Mesendoderm (in vitro differentiated cells): ENCODE data around the gene PPT2.
"Not testable (repeated sequence)": the region's sequence is repeated elsewhere in the genome, so short reads cannot be mapped to it uniquely, and the experiment has no call there.

Source experiments
- DNase-seq: peaks from one replicate; pipeline ENCODE4 v3.0.0; 2013
- H2AK5ac ChIP-seq: 2 replicates; pipeline ENCODE4 v1.6.1; 2013; ENCODE audit warnings: low read length, inconsistent platforms
- H2BK120ac ChIP-seq: 2 replicates; pipeline ENCODE4 v1.6.1; 2013; ENCODE audit warnings: low read depth, mild to moderate bottlenecking, low read length, moderate library complexity, mixed read lengths
- H2BK15ac ChIP-seq: replicated peaks from 2 replicates; pipeline ENCODE4 v1.6.1; 2013; ENCODE audit warnings: low read depth, mild to moderate bottlenecking, moderate library complexity
- H2BK5ac ChIP-seq: 2 replicates; pipeline ENCODE4 v1.6.1; 2013; ENCODE audit warnings: low read length, inconsistent platforms
- H3K18ac ChIP-seq: 2 replicates; pipeline ENCODE4 v1.6.1; 2013; ENCODE audit warnings: mild to moderate bottlenecking, low read length, mixed read lengths
- H3K23ac ChIP-seq: one replicate; pipeline ENCODE4 v1.6.1; 2013; ENCODE audit warnings: low read length
- H3K27ac ChIP-seq: 2 replicates; pipeline ENCODE4 v1.5.1; 2013; ENCODE audit warnings: low read depth, mild to moderate bottlenecking, inconsistent platforms, low read length, moderate library complexity
- H3K27me3 ChIP-seq: 2 replicates; pipeline ENCODE4 v1.6.1; 2013; ENCODE audit warnings: low read length, control low read depth, mild to moderate bottlenecking, inconsistent platforms; ENCODE audit not compliant: insufficient read depth, poor library complexity
- H3K36me3 ChIP-seq: 2 replicates; pipeline ENCODE4 v1.6.1; 2013; ENCODE audit warnings: low read length, inconsistent platforms; ENCODE audit not compliant: control insufficient read depth, insufficient read depth
- H3K4ac ChIP-seq: one replicate; pipeline ENCODE4 v1.6.1; 2013; ENCODE audit warnings: low read depth, mild to moderate bottlenecking, low read length, moderate library complexity
- H3K4me1 ChIP-seq: 2 replicates; pipeline ENCODE4 v1.6.1; 2013; ENCODE audit warnings: low read depth, low read length, inconsistent platforms; ENCODE audit not compliant: control insufficient read depth
- H3K4me2 ChIP-seq: 2 replicates; pipeline ENCODE4 v1.6.1; 2013; ENCODE audit warnings: low read length
- H3K4me3 ChIP-seq: 2 replicates; pipeline ENCODE4 v1.5.1; 2013; ENCODE audit warnings: mild to moderate bottlenecking, low read length
- H3K56ac ChIP-seq: one replicate; pipeline ENCODE4 v1.6.1; 2013; ENCODE audit warnings: low read length
- H3K79me1 ChIP-seq: 2 replicates; pipeline ENCODE4 v1.6.1; 2013; ENCODE audit warnings: low read length, inconsistent platforms
- H3K79me2 ChIP-seq: 2 replicates; pipeline ENCODE4 v1.6.1; 2013; ENCODE audit warnings: mild to moderate bottlenecking, low read length; ENCODE audit not compliant: control insufficient read depth, insufficient read depth
- H3K9ac ChIP-seq: 2 replicates; pipeline ENCODE4 v1.6.1; 2013; ENCODE audit warnings: low read length, inconsistent platforms
- H4K5ac ChIP-seq: one replicate; pipeline ENCODE4 v1.6.1; 2013; ENCODE audit warnings: low read length
- H4K8ac ChIP-seq: one replicate; pipeline ENCODE4 v1.6.1; 2013; ENCODE audit warnings: low read depth, mild to moderate bottlenecking, control low read depth, low read length, moderate library complexity
- WGBS: extraction: QIAGEN DNeasy Blood & Tissue Kit; methylation state at CpG from one replicate; pipeline ENCODE4 v1.1.7; 2013; ENCODE audit warnings: low lambda C conversion rate, missing lambda C conversion rate; ENCODE audit not compliant: insufficient coverage; ENCODE audit errors: extremely low coverage; 5-methylcytosine and 5-hydroxymethylcytosine counted together

PPT2 gene

GRCh38 chr6:32185681-32186131, 31.8 kb downstream of the PPT2 start:
- H3K4me1 ChIP-seq, H3K18ac ChIP-seq, H3K4me2 ChIP-seq, H2BK5ac ChIP-seq, H3K79me1 ChIP-seq, H3K27me3 ChIP-seq, H3K36me3 ChIP-seq, H2BK15ac ChIP-seq, H3K9ac ChIP-seq, H3K56ac ChIP-seq, H3K4me3 ChIP-seq, H4K5ac ChIP-seq, H3K27ac ChIP-seq, H3K23ac ChIP-seq, H2BK120ac ChIP-seq, H4K8ac ChIP-seq, H2AK5ac ChIP-seq, H3K4ac ChIP-seq: not testable (repeated sequence)
- peak; percentile 86 for DNase-seq
- H3K79me2 ChIP-seq, result peaks cover 13% of the 10 kb centered on the region
- no CpG with 5 or more reads among the region's 11 CpGs for WGBS

- not testable (repeated sequence) for H3K56ac ChIP-seq, H3K4me1 ChIP-seq, H3K4me2 ChIP-seq, DNase-seq, H2BK15ac ChIP-seq, H4K8ac ChIP-seq, H3K4me3 ChIP-seq, H3K4ac ChIP-seq, H3K23ac ChIP-seq, H2BK5ac ChIP-seq, H2BK120ac ChIP-seq, H3K79me1 ChIP-seq, H4K5ac ChIP-seq, H3K27ac ChIP-seq, H3K27me3 ChIP-seq, H2AK5ac ChIP-seq, H3K36me3 ChIP-seq, H3K9ac ChIP-seq, H3K18ac ChIP-seq
- H3K79me2 ChIP-seq, result peaks cover 13% of the 10 kb centered on the region
- WGBS, result no CpG with 5 or more reads among the region's 10 CpGs
Observed at GRCh38 chr6:32186151-32186840, 32.4 kb downstream of the PPT2 start.

GRCh38 chr6:32187009-32187709, 33.2 kb downstream of the PPT2 start:
- no peak overlapping the region for H3K23ac ChIP-seq
- H4K5ac ChIP-seq, result no peak overlapping the region
- no peak overlapping the region for H3K4me2 ChIP-seq
- no peak overlapping the region for H3K18ac ChIP-seq
- H3K9ac ChIP-seq, result no peak overlapping the region
- H3K36me3 ChIP-seq, result peaks cover 7% of the 10 kb centered on the region
- H2BK5ac ChIP-seq, result no peak overlapping the region
- peaks cover 9% of the 10 kb centered on the region for H3K4me1 ChIP-seq
- H2BK15ac ChIP-seq, result no peak overlapping the region
- H4K8ac ChIP-seq, result no peak overlapping the region
- H3K4me3 ChIP-seq, result no peak overlapping the region
- no CpG with 5 or more reads among the region's 12 CpGs for WGBS
- H3K56ac ChIP-seq, result no peak overlapping the region
- no peaks in the 10 kb centered on the region for H3K27me3 ChIP-seq
- peaks cover 11% of the 10 kb centered on the region for H3K79me1 ChIP-seq
- no peak overlapping the region for H2AK5ac ChIP-seq
- H3K4ac ChIP-seq, result no peak overlapping the region
- no peak for DNase-seq
- no peak overlapping the region for H3K27ac ChIP-seq
- peaks cover 13% of the 10 kb centered on the region for H3K79me2 ChIP-seq
- H2BK120ac ChIP-seq, result no peak overlapping the region

DNA sequence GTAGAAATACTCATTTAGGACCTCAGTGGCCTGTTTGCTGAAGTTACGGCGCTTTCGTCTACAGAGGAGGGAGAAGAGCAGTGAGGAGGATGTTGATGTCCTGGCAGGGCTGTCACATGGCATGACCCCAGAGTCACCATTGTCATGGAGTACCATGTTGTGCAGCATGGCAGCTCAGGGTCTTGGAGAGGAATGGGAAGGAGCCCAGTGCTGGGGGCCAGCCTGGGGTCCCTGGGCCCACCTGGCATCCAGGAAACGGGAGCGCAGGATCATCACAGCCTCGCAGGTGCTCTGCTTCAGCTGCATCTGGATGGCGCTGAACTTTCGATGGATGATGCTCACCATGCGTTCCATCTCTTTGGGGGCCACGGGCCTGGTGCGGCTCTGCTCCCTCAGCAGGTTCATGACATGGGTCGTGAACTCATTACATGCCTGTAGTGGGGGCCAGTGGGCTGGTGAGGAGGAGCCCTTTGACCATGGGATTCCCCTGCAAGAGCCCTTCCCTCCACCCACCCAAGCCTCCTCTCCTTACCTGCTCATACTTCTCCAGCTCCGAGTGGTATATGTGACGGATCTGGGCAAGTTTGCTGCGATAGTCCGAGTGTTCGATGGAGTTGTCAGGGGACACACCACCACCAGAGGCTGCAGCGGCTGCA, 33.9 kb downstream of the PPT2 start:
- H3K4me1 ChIP-seq, result peaks cover 12% of the 10 kb centered on the region
- H2AK5ac ChIP-seq, H3K4ac ChIP-seq, H3K27me3 ChIP-seq, H3K4me3 ChIP-seq, DNase-seq, H3K27ac ChIP-seq, H4K8ac ChIP-seq, H3K56ac ChIP-seq, H2BK120ac ChIP-seq, H3K23ac ChIP-seq, H3K9ac ChIP-seq, H2BK15ac ChIP-seq, H2BK5ac ChIP-seq, H3K4me2 ChIP-seq, H3K18ac ChIP-seq, H4K5ac ChIP-seq, H3K36me3 ChIP-seq: not testable (repeated sequence)
- WGBS, result no CpG with 5 or more reads among the region's 18 CpGs
- peaks cover 13% of the 10 kb centered on the region for H3K79me2 ChIP-seq
- peaks cover 12% of the 10 kb centered on the region for H3K79me1 ChIP-seq

GRCh38 chr6:32188381-32189068, 34.6 kb downstream of the PPT2 start:
- peaks cover 12% of the 10 kb centered on the region for H3K79me1 ChIP-seq
- H2BK120ac ChIP-seq, result no peak overlapping the region
- peak overlapping the region; percentile 19 for H2BK5ac ChIP-seq
- no peak overlapping the region for H3K18ac ChIP-seq
- peak overlapping the region; percentile 93 for H3K56ac ChIP-seq
- H3K4me3 ChIP-seq, result peak overlapping the region; percentile 69
- H3K27me3 ChIP-seq, result no peaks in the 10 kb centered on the region
- peaks cover 12% of the 10 kb centered on the region for H3K4me1 ChIP-seq
- H3K79me2 ChIP-seq, result peaks cover 13% of the 10 kb centered on the region
- no peak overlapping the region for H2BK15ac ChIP-seq
- no peak for DNase-seq
- peak overlapping the region; percentile 94 for H3K9ac ChIP-seq
- WGBS, result no CpG with 5 or more reads among the region's 13 CpGs
- peak overlapping the region; percentile 35 for H3K23ac ChIP-seq
- peak overlapping the region; percentile 37 for H2AK5ac ChIP-seq
- no peak overlapping the region for H4K5ac ChIP-seq
- no peak overlapping the region for H3K4ac ChIP-seq
- H3K27ac ChIP-seq, result peak overlapping the region; percentile 42
- H3K4me2 ChIP-seq, result peak overlapping the region; percentile 67
- H3K36me3 ChIP-seq, result peaks cover 7% of the 10 kb centered on the region
- H4K8ac ChIP-seq, result no peak overlapping the region
